Right lobe of liver (tissue), 4 donors: ENCODE results near the gene SIM2.

ENCODE experiments used
- CTCF ChIP-seq, 4 donors: fragments of 200-600 bp in 3 of 4; fragments of 450-650 bp in 1 of 4; IDR thresholded peaks; one replicate each; pipeline versions ENCODE4 v1.5.1 to v1.8.0; 2016 to 2022; ENCODE audit warnings: antibody characterized with exemption in 4 of 4, mild to moderate bottlenecking in 2 of 4
- POLR2A ChIP-seq: fragments of 450-650 bp; IDR thresholded peaks from one replicate; pipeline ENCODE4 v1.6.1; 2017; ENCODE audit warnings: antibody characterized with exemption, mild to moderate bottlenecking
- donor health status: DM: no; HTN: no; CAD: no.
- donor health status: DM: no; HTN: no; CAD: no.
- donor health status: DM: no; HTN: yes; CAD: no.

DNA sequence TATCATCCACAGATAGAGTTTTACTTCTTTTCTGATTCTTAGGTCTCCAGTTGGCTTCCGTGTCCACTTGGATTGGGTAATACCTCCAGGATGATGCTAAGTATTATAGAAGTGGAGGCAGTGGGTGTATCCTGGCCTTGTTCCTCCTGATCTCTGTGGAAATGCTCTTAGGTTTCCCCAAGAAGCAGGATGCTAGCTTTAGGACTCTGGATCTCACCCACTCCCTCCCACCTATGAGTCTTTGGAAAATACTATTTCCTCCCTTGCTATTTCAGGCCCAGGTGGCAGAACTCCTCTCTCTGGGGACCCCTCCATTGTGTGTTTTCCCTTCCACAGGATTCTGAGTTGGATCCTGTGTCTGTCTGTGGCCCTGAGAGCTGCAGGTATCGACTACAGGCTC is 86.7 kb downstream of the SIM2 start:
- TF ChIP-seq CTCF (IDR thresholded peaks at IDR 0.05) (no peak), POLR2A (no peak)
